ENCODE data around the gene ACOT8.

Gene ACOT8

DNA sequence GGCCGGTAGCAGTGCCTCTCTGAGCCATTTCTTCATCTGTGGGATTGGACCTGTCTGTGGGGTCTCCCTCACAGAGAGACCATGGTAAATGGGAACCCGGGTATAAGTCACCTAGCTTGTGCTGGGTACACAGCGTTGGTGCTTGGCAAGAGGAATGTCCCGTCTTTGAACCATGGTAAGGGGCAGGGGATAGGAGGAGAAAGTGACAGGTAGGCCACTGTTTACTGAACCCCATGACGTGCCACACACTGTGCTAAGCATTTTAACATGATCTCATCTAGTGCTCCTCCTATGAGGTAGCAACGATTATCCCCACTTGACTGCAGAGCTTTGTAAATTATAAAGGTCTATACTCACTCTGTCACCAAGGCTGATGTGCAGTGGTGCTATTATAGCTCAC lies 29.5 kb downstream of the ACOT8 start:
- peaks cover 14% of the 10 kb centered on the region for H3K27me3 ChIP-seq (ENCODE audit: insufficient read depth, poor library complexity, severe bottlenecking)
- no peaks in the 10 kb centered on the region for H3K4me1 ChIP-seq (ENCODE audit: insufficient read depth, poor library complexity, severe bottlenecking)
- no peaks in the 10 kb centered on the region for H3K9me3 ChIP-seq (ENCODE audit: severe bottlenecking)
- no peak overlapping the region for H3K4me3 ChIP-seq (ENCODE audit: severe bottlenecking)
- TF ChIP-seq, protein P1, sequence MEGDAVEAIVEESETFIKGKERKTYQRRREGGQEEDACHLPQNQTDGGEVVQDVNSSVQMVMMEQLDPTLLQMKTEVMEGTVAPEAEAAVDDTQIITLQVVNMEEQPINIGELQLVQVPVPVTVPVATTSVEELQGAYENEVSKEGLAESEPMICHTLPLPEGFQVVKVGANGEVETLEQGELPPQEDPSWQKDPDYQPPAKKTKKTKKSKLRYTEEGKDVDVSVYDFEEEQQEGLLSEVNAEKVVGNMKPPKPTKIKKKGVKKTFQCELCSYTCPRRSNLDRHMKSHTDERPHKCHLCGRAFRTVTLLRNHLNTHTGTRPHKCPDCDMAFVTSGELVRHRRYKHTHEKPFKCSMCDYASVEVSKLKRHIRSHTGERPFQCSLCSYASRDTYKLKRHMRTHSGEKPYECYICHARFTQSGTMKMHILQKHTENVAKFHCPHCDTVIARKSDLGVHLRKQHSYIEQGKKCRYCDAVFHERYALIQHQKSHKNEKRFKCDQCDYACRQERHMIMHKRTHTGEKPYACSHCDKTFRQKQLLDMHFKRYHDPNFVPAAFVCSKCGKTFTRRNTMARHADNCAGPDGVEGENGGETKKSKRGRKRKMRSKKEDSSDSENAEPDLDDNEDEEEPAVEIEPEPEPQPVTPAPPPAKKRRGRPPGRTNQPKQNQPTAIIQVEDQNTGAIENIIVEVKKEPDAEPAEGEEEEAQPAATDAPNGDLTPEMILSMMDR (IDR thresholded peaks at IDR 0.05; ENCODE audit: poor library complexity, severe bottlenecking), result no peak
- no peak for DNase-seq (ENCODE audit: low spot score)
- H3K36me3 ChIP-seq (ENCODE audit: low read depth), result no peaks in the 10 kb centered on the region
- H3K27ac ChIP-seq (ENCODE audit: poor library complexity, severe bottlenecking), result no peak overlapping the region
- no peak for ATAC-seq (ENCODE audit: low read depth)

DNA sequence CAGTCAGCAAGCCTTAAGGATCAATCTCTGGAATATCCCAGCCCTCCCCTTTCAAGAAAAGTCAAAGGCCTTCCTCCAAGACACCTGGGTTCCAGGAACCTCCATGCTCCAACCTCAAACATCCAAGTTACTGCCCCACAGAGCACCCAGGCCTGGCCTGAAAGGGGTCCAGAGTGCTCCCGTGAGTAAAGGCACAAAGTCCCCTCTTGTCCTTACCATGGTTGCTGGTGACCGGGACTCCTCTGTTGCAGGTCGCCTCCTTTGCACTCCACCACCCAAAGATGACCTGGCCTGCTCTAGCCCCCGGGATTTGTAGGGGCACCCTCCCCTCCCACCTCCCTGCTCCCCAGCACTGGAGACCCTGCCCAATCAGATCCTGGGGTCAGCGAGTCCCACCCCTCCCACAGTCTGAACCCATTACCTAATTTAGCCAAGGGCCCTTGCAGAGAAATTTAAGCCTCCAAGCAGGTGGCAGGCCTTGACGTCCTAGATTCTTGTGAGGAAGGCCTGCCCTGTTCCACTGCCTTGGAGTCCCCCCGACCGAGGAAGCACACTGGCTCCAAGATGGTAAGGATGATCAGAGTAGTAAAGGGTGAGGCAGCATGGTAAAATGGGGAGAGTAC lies 30.1 kb downstream of the ACOT8 start, which contains the start of gene TNNC2:
Gene TNNC2 (minus strand): TSS at position 283 of the 623 bp plus-strand sequence. CDS start 64 bp downstream, at position 219.
- TF ChIP-seq, protein P1 (IDR thresholded peaks at IDR 0.05; ENCODE audit: poor library complexity, severe bottlenecking), result no peak
- ATAC-seq (ENCODE audit: low read depth) (no peak), DNase-seq (ENCODE audit: low spot score) (no peak)

GRCh38 chr20:45826381-45827019 lies 30.7 kb downstream of the ACOT8 start:
- Histone ChIP-seq H3K27ac (ENCODE audit: poor library complexity, severe bottlenecking) (no peak overlapping the region), H3K9me3 (ENCODE audit: severe bottlenecking) (no peaks in the 10 kb centered on the region), H3K4me1 (ENCODE audit: insufficient read depth, poor library complexity, severe bottlenecking) (no peaks in the 10 kb centered on the region), H3K36me3 (ENCODE audit: low read depth) (no peaks in the 10 kb centered on the region), H3K4me3 (ENCODE audit: severe bottlenecking) (no peak overlapping the region), H3K27me3 (ENCODE audit: insufficient read depth, poor library complexity, severe bottlenecking) (peaks cover 15% of the 10 kb centered on the region)
- ATAC-seq (ENCODE audit: low read depth), result no peak
- TF ChIP-seq, protein P1 (IDR thresholded peaks at IDR 0.05; ENCODE audit: poor library complexity, severe bottlenecking), result no peak
- DNase-seq (ENCODE audit: low spot score), result no peak

More for the DNA sequence above, 30.1 kb downstream of the ACOT8 start, which contains the start of gene TNNC2:
- Histone ChIP-seq H3K36me3 (ENCODE audit: low read depth) (no peaks in the 10 kb centered on the region), H3K9me3 (ENCODE audit: severe bottlenecking) (no peaks in the 10 kb centered on the region), H3K27ac (ENCODE audit: poor library complexity, severe bottlenecking) (no peak within 1 kb of the TSS), H3K4me1 (ENCODE audit: insufficient read depth, poor library complexity, severe bottlenecking) (no peaks in the 10 kb centered on the region), H3K27me3 (ENCODE audit: insufficient read depth, poor library complexity, severe bottlenecking) (peaks cover 15% of the 10 kb centered on the region), H3K4me3 (ENCODE audit: severe bottlenecking) (no peak within 1 kb of the TSS)

- DNase-seq (ENCODE audit: low spot score) (no peak), ATAC-seq (ENCODE audit: low read depth) (peak; percentile 55)
- no peaks in the 10 kb centered on the region for H3K4me1 ChIP-seq (ENCODE audit: insufficient read depth, poor library complexity, severe bottlenecking)
- TF ChIP-seq, protein P1 (IDR thresholded peaks at IDR 0.05; ENCODE audit: poor library complexity, severe bottlenecking), result peak; percentile 92
- no peak overlapping the region for H3K27ac ChIP-seq (ENCODE audit: poor library complexity, severe bottlenecking)
- H3K27me3 ChIP-seq (ENCODE audit: insufficient read depth, poor library complexity, severe bottlenecking), result peaks cover 15% of the 10 kb centered on the region
- no peak overlapping the region for H3K4me3 ChIP-seq (ENCODE audit: severe bottlenecking)
- no peaks in the 10 kb centered on the region for H3K36me3 ChIP-seq (ENCODE audit: low read depth)
- H3K9me3 ChIP-seq (ENCODE audit: severe bottlenecking), result no peaks in the 10 kb centered on the region
Observed at GRCh38 chr20:45823949-45824835, 33.0 kb downstream of the ACOT8 start.
